Measurements from ENCODE around the gene PM20D2. TPM values are rescaled to one million over a fixed set of nuclear protein-coding genes. Genes with fewer than 3 reads are reported as not detected.

PM20D2 gene
- total RNA-seq, 4 donors from 2014 or later = 15.3 to 18.6 (median 16.7) TPM

DNA sequence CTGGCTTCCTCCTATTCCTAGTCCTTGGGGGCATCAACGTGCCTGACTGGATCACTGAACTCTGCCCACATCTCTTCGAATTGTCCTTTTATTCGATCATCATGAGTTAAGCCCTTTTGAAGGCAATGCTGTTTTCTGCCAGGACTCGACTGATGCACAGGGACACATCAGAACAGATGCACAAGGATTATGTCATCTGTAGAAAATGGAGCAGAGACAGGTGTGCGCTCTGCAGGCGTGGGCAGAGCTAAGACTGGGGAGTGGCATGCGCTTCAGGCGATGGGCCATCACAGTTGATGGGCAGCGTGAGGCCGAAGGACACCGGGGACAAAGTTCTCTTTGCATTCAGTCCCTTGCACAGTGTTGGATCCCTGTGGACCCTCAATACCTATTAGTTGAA is 58.2 kb downstream of the PM20D2 start:
- no peak for DNase-seq (ENCODE audit: low spot score in 2 of 2)
- Histone ChIP-seq H3K4me1 (no peaks in the 10 kb centered on the region), H3K4me3 (no peak overlapping the region), H3K9me3 (no peaks in the 10 kb centered on the region), H3K36me3 (no peaks in the 10 kb centered on the region), H3K27ac (no peak overlapping the region), H3K27me3 (no peaks in the 10 kb centered on the region)
- 73% methylated on average over 11 of the region's 11 CpGs for WGBS
- TF ChIP-seq POLR2AphosphoS5 (IDR thresholded peaks at IDR 0.05) (no peak), EP300 (IDR thresholded peaks at IDR 0.05) (no peak), POLR2A (IDR thresholded peaks at IDR 0.05) (no peak)
- TF ChIP-seq, protein P1, sequence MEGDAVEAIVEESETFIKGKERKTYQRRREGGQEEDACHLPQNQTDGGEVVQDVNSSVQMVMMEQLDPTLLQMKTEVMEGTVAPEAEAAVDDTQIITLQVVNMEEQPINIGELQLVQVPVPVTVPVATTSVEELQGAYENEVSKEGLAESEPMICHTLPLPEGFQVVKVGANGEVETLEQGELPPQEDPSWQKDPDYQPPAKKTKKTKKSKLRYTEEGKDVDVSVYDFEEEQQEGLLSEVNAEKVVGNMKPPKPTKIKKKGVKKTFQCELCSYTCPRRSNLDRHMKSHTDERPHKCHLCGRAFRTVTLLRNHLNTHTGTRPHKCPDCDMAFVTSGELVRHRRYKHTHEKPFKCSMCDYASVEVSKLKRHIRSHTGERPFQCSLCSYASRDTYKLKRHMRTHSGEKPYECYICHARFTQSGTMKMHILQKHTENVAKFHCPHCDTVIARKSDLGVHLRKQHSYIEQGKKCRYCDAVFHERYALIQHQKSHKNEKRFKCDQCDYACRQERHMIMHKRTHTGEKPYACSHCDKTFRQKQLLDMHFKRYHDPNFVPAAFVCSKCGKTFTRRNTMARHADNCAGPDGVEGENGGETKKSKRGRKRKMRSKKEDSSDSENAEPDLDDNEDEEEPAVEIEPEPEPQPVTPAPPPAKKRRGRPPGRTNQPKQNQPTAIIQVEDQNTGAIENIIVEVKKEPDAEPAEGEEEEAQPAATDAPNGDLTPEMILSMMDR (IDR thresholded peaks at IDR 0.05) = no peak

- no peaks in the 10 kb centered on the region for H3K27me3 ChIP-seq
- H3K36me3 ChIP-seq = no peaks in the 10 kb centered on the region
- no peak overlapping the region for H3K27ac ChIP-seq
- no peak overlapping the region for H3K4me3 ChIP-seq
- TF ChIP-seq POLR2A (IDR thresholded peaks at IDR 0.05) (no peak), POLR2AphosphoS5 (IDR thresholded peaks at IDR 0.05) (no peak), EP300 (IDR thresholded peaks at IDR 0.05) (no peak)
- TF ChIP-seq, protein P1 (IDR thresholded peaks at IDR 0.05) = no peak
- H3K4me1 ChIP-seq = no peaks in the 10 kb centered on the region
- 37% methylated on average over 4 of the region's 4 CpGs for WGBS
- H3K9me3 ChIP-seq = no peaks in the 10 kb centered on the region
- no peak for DNase-seq (ENCODE audit: low spot score in 2 of 2)
Measured at GRCh38 chr6:89205819-89206218, 60.0 kb downstream of the PM20D2 start.

- H3K4me1 ChIP-seq = no peaks in the 10 kb centered on the region
- DNase-seq (ENCODE audit: low spot score in 2 of 2) = no peak
- no peaks in the 10 kb centered on the region for H3K27me3 ChIP-seq
- no peaks in the 10 kb centered on the region for H3K36me3 ChIP-seq
- H3K4me3 ChIP-seq = no peak overlapping the region
- WGBS = 64% methylated on average over 3 of the region's 4 CpGs
- H3K9me3 ChIP-seq = no peaks in the 10 kb centered on the region
- H3K27ac ChIP-seq = no peak overlapping the region
- TF ChIP-seq POLR2A (IDR thresholded peaks at IDR 0.05) (no peak), EP300 (IDR thresholded peaks at IDR 0.05) (no peak)
- TF ChIP-seq, protein P1 (IDR thresholded peaks at IDR 0.05) = no peak
Measured at GRCh38 chr6:89208551-89208950, 62.7 kb downstream of the PM20D2 start.

DNA sequence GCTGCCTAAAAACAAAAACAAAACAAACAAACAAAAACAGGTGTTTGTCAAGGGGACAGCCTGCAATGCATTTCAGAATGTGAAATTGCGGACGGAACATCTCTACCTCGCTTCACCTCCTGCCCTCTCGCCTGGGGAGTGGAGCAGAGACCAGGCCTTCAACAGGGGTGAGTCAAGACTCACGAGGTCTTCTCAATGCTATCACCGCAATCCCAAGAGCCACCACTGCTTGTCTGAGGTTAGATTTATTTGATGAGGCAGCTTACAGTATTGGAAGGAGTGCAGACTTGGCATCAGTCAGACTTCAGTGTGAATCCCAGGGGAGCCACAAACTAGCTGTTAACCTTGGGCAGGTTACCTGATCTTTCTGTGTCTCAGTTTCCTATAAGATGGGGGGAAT is 63.6 kb downstream of the PM20D2 start:
- Histone ChIP-seq H3K27me3 (no peaks in the 10 kb centered on the region), H3K4me3 (no peak overlapping the region), H3K9me3 (no peaks in the 10 kb centered on the region), H3K36me3 (no peaks in the 10 kb centered on the region), H3K4me1 (no peaks in the 10 kb centered on the region), H3K27ac (no peak overlapping the region)
- WGBS = 93% methylated on average over 6 of the region's 6 CpGs
- TF ChIP-seq, protein P1 (IDR thresholded peaks at IDR 0.05) = no peak
- no peak for TF ChIP-seq POLR2A (IDR thresholded peaks at IDR 0.05)
- no peak for TF ChIP-seq EP300 (IDR thresholded peaks at IDR 0.05)
- no peak for TF ChIP-seq POLR2AphosphoS5 (IDR thresholded peaks at IDR 0.05)
- no peak for DNase-seq (ENCODE audit: low spot score in 2 of 2)

DNA sequence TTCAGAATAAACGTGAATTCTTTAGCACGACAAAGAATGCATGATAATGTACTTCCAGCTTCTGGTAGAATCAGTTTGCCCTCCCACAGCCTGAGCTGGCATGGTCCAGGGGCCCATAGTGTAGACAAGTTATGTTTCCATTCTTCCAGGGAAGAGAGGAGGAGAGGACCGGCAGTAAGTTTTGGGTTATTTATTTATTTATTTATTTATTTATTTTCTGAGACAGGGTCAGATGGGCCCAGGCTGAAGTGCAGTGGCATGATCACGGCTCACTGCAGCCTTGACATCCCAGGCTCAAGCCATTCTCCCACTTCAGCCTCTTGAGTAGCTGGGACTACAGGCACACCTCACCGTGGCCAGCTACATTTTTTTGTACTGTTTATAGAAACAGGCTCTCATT is 66.6 kb downstream of the PM20D2 start:
- H3K36me3 ChIP-seq = no peaks in the 10 kb centered on the region
- H3K4me3 ChIP-seq = no peak overlapping the region
- H3K4me1 ChIP-seq = no peaks in the 10 kb centered on the region
- DNase-seq (ENCODE audit: low spot score in 2 of 2) = no peak
- WGBS = 54% methylated on average over 5 of the region's 5 CpGs
- TF ChIP-seq, protein P1 (IDR thresholded peaks at IDR 0.05) = no peak
- TF ChIP-seq POLR2A (IDR thresholded peaks at IDR 0.05) = no peak
- no peak for TF ChIP-seq POLR2AphosphoS5 (IDR thresholded peaks at IDR 0.05)
- TF ChIP-seq EP300 (IDR thresholded peaks at IDR 0.05) = no peak
- no peaks in the 10 kb centered on the region for H3K9me3 ChIP-seq
- H3K27me3 ChIP-seq = no peaks in the 10 kb centered on the region
- no peak overlapping the region for H3K27ac ChIP-seq

Data from suprapubic skin (tissue), 4 donors.